ENCODE results near the gene ADARB2.

ADARB2 gene

DNA sequence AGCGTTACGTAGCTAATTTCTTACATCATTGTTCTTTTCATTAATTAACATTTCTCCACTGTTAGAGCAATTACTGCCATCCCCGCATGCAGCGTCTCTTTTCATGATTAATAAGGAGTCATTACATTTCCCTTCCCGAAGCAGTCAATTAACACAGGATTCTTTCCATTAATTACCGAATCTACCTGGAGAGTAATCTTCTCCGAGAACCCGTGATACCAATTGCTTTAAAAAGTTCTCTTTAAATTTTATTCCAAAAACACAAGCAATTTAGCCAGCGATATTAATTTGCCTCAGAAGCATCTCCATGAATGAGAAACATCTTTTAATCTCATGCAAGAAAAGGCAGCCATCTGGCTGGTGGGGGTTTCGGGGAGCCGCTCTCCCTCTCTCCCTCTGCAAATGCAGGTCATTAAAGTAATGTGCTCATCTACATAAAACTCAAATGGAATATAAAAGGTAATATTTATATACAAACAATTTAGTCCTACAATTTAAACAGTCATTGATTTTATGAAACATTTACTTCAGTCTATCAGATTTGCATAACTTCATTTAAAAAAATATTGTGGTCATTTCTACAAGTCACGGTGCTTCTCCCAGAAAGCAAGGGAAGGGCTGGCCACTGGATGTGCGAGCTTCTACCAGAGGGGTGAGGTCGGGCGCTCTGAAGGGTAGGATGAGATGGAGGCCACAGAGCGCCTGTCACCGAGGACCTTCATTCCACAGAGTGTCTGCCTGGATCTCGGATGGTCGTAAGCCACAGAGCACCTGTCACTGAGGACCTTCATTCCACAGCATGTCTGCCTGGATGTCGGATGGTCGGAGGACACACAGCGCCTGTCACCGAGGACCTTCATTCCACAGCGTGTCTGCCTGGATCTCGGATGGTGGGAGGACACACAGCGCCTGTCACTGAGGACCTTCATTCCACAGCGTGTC lies 536.2 kb downstream of the ADARB2 start:
- DNase-seq (ENCODE audit: low read depth in 1 of 2, low spot score in 1 of 2) = no peak

GRCh38 chr10:1199897-1200721 lies 537.2 kb downstream of the ADARB2 start:
- DNase-seq (ENCODE audit: low read depth in 1 of 2, low spot score in 1 of 2) = no peak

GRCh38 chr10:1199345-1199673 lies 538.0 kb downstream of the ADARB2 start:
- no peak for DNase-seq (ENCODE audit: low read depth in 1 of 2, low spot score in 1 of 2)

- DNase-seq (ENCODE audit: low read depth in 1 of 2, low spot score in 1 of 2) = no peak
Measured at GRCh38 chr10:1198453-1199344, 538.6 kb downstream of the ADARB2 start.

- no peak for DNase-seq (ENCODE audit: low read depth in 1 of 2, low spot score in 1 of 2)
Measured at GRCh38 chr10:1197384-1197783, 539.9 kb downstream of the ADARB2 start.

- DNase-seq (ENCODE audit: low read depth in 1 of 2, low spot score in 1 of 2) = no peak
Measured at GRCh38 chr10:1196656-1197055, 540.7 kb downstream of the ADARB2 start.

- no peak for DNase-seq (ENCODE audit: low read depth in 1 of 2, low spot score in 1 of 2)
Measured at GRCh38 chr10:1195828-1196227, 541.5 kb downstream of the ADARB2 start.

GRCh38 chr10:1194161-1194560 lies 543.2 kb downstream of the ADARB2 start:
- DNase-seq (ENCODE audit: low read depth in 1 of 2, low spot score in 1 of 2) = no peak

DNA sequence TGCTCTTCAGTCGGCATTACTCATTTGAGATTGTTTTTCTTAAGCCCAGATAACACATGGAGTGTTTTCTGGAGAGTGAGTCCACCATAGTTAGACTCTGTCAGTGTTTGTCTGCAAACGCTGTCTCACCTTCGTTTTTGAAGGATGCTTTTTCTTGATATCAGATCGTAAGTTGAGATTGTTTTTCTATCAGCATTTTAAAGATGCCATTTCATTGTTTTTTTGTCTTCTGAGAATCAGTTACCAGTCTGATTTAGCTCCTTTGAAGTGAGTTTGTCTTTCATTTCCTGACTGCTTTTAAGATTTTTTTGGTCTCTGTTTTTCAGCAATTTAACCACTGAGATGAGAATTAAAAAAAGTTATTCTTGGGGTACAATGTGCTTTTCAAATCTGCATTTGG lies 543.8 kb downstream of the ADARB2 start:
- no peak for DNase-seq (ENCODE audit: low read depth in 1 of 2, low spot score in 1 of 2)

DNA sequence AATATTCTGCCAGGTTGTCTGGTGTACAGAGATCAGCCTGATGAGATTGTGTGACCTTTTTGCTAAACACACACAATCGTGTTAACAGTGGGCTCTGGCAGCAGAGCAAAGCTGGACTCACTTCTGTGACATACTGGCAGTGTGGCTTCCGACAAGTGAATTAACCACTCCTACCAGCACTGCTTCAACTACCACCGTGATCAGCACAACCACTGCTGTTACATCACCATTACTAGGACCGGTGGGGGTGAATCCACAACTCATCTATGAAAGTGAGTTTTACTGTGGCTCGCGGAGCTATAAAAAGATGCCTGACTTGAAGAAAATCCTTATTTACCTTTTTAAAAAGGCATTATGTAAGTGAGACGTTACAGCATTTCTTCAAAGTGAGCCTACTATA lies 545.6 kb downstream of the ADARB2 start:
- DNase-seq (ENCODE audit: low read depth in 1 of 2, low spot score in 1 of 2) = no peak

DNA sequence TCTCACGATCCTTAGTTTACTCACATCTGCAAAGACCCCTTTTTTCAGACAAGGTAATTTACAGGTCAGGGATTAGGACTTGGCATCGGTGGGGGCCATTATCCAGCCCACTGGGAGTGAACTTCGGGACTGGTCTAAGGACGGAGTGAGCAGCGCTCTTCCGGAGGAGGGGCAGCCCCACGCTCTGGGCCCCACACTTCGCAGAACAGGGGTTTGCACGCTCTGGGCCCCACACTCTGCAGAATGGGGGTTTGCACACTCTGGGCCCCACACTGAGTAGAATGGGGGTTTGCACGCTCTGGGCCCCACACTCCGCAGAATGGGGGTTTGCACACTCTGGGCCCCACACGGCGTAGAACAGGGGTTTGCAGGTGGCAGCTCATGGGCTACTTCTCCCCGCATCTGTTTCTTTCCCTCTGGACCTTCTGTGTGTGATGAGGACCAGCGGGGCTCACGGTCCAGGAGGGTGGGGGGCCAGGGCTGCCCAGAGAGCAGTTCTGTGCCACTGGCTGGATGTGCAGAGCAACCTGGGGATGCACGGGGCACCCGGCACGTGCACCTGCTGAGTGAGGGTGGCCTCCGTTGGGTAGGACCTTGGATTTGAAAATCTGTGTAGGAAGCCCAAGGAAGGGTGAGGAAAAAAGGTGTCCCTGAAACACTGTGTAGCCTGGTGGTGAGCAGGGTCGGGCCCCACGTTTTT lies 546.4 kb downstream of the ADARB2 start:
- no peak for DNase-seq (ENCODE audit: low read depth in 1 of 2, low spot score in 1 of 2)

GRCh38 chr10:1190052-1190395 lies 547.3 kb downstream of the ADARB2 start:
- no peak for DNase-seq (ENCODE audit: low read depth in 1 of 2, low spot score in 1 of 2)

DNA sequence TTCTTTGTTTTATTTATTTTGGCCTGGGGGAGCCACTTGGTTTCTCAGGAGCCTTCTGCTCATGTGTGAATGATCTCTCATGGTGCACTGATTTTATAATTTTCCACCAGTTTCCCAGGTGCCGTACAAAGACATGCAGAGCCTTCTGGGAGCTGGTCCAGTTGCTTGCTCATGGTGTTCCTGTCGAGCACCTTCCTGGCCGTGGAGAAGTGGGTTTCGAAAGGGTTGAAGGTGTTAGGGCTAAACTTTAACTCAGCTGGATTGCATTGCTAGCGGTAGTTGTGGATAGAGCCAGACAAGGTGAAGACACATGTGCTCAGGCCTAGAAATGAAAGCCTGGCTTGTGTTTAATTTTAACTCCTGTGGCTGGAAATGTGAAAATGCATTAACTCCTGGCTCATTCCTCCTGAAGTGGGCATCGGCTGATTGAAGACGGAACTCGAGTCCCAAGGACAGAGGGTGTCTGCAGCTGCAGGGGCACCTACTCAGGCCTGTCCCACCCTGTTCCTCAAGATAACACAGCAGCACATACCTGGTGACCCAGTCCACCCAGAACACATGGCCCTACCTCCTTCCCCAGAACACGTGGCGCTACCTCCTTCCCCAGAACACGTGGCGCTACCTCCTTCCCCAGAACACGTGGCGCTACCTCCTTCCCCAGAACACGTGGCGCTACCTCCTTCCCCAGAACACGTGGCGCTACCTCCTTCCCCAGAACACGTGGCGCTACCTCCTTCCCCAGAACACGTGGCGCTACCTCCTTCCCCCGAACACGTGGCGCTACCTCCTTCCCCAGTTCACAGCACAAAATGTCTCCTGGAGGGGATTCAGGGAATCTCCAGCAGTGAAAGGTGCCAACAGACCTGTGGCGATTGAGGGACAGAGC lies 547.9 kb downstream of the ADARB2 start:
- DNase-seq (ENCODE audit: low read depth in 1 of 2, low spot score in 1 of 2) = no peak

DNA sequence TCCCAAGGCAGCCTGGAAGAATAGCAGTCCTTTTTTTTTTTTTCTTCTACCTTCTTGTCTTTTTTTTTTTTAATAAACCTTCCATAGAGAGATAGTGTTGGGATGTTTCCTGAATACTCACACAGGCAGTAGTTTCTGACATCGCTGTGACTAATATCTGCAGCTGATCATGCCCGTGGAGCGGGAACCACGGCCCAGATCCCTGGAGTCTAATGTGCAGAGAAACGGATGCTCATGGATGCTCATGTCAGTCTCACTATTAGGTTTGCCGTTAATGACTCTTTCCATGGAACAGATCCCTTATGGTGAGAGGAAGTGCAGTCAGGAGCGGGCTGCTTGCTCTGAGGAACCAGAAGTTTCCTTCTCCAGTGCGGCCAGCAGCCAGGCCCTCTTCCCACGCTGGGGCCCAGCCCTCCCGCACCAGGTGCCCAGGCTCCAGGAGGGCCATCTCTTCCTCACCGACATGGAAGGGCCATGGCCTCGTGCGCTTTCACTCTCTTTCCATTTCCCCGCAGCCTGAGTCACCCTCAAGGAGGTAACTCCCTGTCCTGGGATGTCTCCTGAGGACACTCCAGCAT lies 548.7 kb downstream of the ADARB2 start:
- no peak for DNase-seq (ENCODE audit: low read depth in 1 of 2, low spot score in 1 of 2)

- DNase-seq (ENCODE audit: low read depth in 1 of 2, low spot score in 1 of 2) = no peak
Measured at GRCh38 chr10:1187855-1188557, 549.3 kb downstream of the ADARB2 start.

DNA sequence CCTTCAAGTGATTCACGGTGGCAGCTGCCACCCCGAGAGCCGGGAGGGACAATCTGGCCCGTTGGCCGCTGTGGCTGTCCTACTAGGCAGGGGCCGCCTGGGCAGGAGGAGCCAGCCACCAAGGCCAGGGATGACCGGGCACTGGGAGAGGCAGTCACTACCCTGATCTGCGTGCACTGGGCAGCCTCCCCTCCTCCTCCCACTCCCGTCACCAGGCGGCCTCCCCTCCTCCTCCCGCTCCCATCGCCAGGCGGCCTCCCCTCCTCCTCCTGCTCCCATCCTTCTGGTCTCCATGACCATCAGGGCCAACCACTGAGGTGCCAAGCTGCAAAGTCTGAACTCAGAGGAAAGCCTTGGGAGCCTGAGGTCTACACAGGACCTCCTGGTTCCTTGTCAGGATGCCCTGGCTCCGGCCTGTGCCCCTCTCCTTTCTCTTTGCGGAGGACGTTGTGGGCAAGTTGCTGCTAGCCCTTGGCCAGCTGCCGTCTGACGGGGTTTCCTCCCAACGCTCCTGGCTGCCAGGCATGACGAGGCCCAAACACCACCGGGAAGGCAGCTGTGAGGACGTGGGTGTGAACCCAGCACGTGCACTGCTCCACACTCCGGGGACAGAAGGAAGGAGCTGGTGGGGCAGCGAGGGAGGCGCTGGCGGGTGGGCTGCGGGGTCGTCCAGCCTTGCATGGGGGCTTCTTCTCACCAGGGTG lies 550.0 kb downstream of the ADARB2 start:
- no peak for DNase-seq (ENCODE audit: low read depth in 1 of 2, low spot score in 1 of 2)

DNA sequence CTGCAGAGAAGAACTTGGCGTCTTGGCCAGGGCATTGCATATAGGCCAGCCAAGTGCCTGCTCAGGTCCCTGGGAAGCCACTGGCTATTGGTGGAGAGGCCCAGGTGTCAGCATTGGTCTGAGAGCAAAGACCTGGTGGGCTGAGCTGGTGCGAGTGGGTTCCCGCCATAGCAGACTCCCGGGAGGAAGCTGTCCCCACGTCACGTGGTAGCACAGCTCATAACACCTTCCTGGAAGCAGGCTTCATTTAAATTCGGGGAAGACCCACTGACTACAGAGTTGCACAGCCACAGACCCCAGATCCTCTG lies 550.7 kb downstream of the ADARB2 start:
- DNase-seq (ENCODE audit: low read depth in 1 of 2, low spot score in 1 of 2) = no peak

GRCh38 chr10:1185911-1186682 lies 551.2 kb downstream of the ADARB2 start:
- DNase-seq (ENCODE audit: low read depth in 1 of 2, low spot score in 1 of 2) = no peak

Measured in activated CD4-positive, alpha-beta T cell treated with anti-CD3 and anti-CD28 coated beads, Interleukin-2, amount 50 U/mL, for 24 hours (primary cell).